Loucy (cell line): ENCODE measurements around the gene PDGFD.

ENCODE experiments used
- H2AFZ ChIP-seq: fragments of 200-600 bp; sonication (generic); 2 replicates; pipeline ENCODE4 v1.6.0; 2016; ENCODE audit warnings: antibody characterized with exemption, mild to moderate bottlenecking, low read length, moderate library complexity
- H3F3A ChIP-seq: fragments of 200-600 bp; 2 replicates; pipeline ENCODE4 v1.6.0; 2016; ENCODE audit warnings: antibody characterized with exemption, low read depth, mild to moderate bottlenecking
- H3K27me3 ChIP-seq: fragments of 200-600 bp; sonication (generic); 2 replicates; pipeline ENCODE4 v1.6.1; 2014; ENCODE audit warnings: low read length, mild to moderate bottlenecking; ENCODE audit not compliant: insufficient read depth, poor library complexity, severe bottlenecking
- H3K36me3 ChIP-seq: fragments of 200-600 bp; sonication (generic); 2 replicates; pipeline ENCODE4 v1.6.1; 2016; ENCODE audit warnings: low read length; ENCODE audit not compliant: insufficient read depth
- H3K4me1 ChIP-seq: fragments of 200-600 bp; sonication (generic); 2 replicates; pipeline ENCODE4 v1.5.1; 2014; ENCODE audit warnings: low read length, mild to moderate bottlenecking; ENCODE audit not compliant: insufficient read depth, poor library complexity, severe bottlenecking
- H3K4me2 ChIP-seq: fragments of 200-600 bp; sonication (generic); 2 replicates; pipeline ENCODE4 v1.6.0; 2014; ENCODE audit warnings: antibody characterized with exemption, low read length, low read depth, mild to moderate bottlenecking; ENCODE audit not compliant: poor library complexity, severe bottlenecking
- H3K4me3 ChIP-seq: fragments of 200-600 bp; sonication (generic); 2 replicates; pipeline ENCODE4 v1.5.1; 2014; ENCODE audit warnings: low read length, mild to moderate bottlenecking, mixed read lengths; ENCODE audit not compliant: poor library complexity, severe bottlenecking
- H3K79me2 ChIP-seq: fragments of 200-600 bp; sonication (generic); 2 replicates; pipeline ENCODE4 v1.6.1; 2014; ENCODE audit warnings: low read length; ENCODE audit not compliant: insufficient read depth
- H3K9ac ChIP-seq: fragments of 200-600 bp; sonication (generic); 2 replicates; pipeline ENCODE4 v1.6.0; 2014; ENCODE audit warnings: mild to moderate bottlenecking, low read depth, low read length, moderate library complexity; ENCODE audit not compliant: poor library complexity, severe bottlenecking
- H3K9me2 ChIP-seq: fragments of 200-600 bp; sonication (generic); replicated peaks from 2 replicates; pipeline ENCODE4 v1.6.1; 2016; ENCODE audit warnings: low read depth, low read length, mixed read lengths
- H3K9me3 ChIP-seq: fragments of 200-600 bp; sonication (generic); 2 replicates; pipeline ENCODE4 v1.6.1; 2014; ENCODE audit warnings: mild to moderate bottlenecking, antibody characterized with exemption, low read length, low read depth; ENCODE audit not compliant: insufficient read depth
- H4K20me1 ChIP-seq: fragments of 200-600 bp; sonication (generic); 2 replicates; pipeline ENCODE4 v1.6.0; 2014; ENCODE audit warnings: antibody characterized with exemption, low read length, mild to moderate bottlenecking; ENCODE audit not compliant: insufficient read depth, poor library complexity, severe bottlenecking
- EZH2phosphoT487 ChIP-seq: fragments of 200-600 bp; IDR thresholded peaks from 2 replicates; pipeline ENCODE4 v1.6.1; 2018; ENCODE audit warnings: antibody characterized with exemption, mild to moderate bottlenecking, moderate library complexity, borderline replicate concordance
- TF ChIP-seq, protein P1 (sequence below): fragments of 200-600 bp; sonication (generic); conservative IDR thresholded peaks from 2 replicates; pipeline ENCODE4 v1.5.1; 2014; ENCODE audit warnings: mild to moderate bottlenecking, antibody characterized with exemption, low read length

PDGFD gene

DNA sequence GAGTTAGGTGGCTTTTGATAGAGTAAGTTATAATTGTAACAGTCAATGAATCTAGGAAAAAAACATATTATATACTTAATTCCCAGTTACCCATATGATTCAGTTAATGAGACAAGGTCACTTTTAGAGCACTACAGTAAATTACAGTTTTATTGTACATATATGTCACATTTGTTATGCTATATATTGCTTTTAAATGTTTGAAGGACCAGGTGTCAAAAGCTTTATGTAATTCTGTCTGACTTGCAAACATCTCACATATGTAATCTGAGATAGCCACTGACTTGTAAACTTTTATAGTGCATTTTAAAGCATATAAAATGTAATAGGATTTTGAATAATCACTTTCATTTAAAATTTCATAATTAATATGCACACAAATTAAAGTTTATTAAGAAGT is 36.7 kb upstream of the PDGFD start:
- Histone ChIP-seq H3K4me2 (no peak overlapping the region), H3F3A (no peaks in the 10 kb centered on the region), H4K20me1 (no peaks in the 10 kb centered on the region), H3K36me3 (no peaks in the 10 kb centered on the region), H2AFZ (no peak overlapping the region), H3K9me3 (no peaks in the 10 kb centered on the region), H3K9me2 (no peaks in the 10 kb centered on the region), H3K4me1 (no peaks in the 10 kb centered on the region), H3K4me3 (no peak overlapping the region), H3K9ac (no peak overlapping the region), H3K27me3 (no peaks in the 10 kb centered on the region), H3K79me2 (no peaks in the 10 kb centered on the region)
- TF ChIP-seq, protein P1, sequence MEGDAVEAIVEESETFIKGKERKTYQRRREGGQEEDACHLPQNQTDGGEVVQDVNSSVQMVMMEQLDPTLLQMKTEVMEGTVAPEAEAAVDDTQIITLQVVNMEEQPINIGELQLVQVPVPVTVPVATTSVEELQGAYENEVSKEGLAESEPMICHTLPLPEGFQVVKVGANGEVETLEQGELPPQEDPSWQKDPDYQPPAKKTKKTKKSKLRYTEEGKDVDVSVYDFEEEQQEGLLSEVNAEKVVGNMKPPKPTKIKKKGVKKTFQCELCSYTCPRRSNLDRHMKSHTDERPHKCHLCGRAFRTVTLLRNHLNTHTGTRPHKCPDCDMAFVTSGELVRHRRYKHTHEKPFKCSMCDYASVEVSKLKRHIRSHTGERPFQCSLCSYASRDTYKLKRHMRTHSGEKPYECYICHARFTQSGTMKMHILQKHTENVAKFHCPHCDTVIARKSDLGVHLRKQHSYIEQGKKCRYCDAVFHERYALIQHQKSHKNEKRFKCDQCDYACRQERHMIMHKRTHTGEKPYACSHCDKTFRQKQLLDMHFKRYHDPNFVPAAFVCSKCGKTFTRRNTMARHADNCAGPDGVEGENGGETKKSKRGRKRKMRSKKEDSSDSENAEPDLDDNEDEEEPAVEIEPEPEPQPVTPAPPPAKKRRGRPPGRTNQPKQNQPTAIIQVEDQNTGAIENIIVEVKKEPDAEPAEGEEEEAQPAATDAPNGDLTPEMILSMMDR = no peak
- TF ChIP-seq EZH2phosphoT487 = no peak

GRCh38 chr11:104199053-104199452 is 35.1 kb upstream of the PDGFD start:
- H3K9me3 ChIP-seq = no peaks in the 10 kb centered on the region
- TF ChIP-seq, protein P1 = no peak
- TF ChIP-seq EZH2phosphoT487 = no peak
- no peaks in the 10 kb centered on the region for H3K79me2 ChIP-seq
- no peaks in the 10 kb centered on the region for H3K36me3 ChIP-seq
- H4K20me1 ChIP-seq = no peaks in the 10 kb centered on the region
- H3F3A ChIP-seq = no peaks in the 10 kb centered on the region
- no peak overlapping the region for H3K4me3 ChIP-seq
- no peaks in the 10 kb centered on the region for H3K4me1 ChIP-seq
- no peaks in the 10 kb centered on the region for H3K27me3 ChIP-seq
- H3K4me2 ChIP-seq = no peak overlapping the region
- H3K9ac ChIP-seq = no peak overlapping the region
- no peak overlapping the region for H2AFZ ChIP-seq
- no peaks in the 10 kb centered on the region for H3K9me2 ChIP-seq

GRCh38 chr11:104198576-104198975 is 34.6 kb upstream of the PDGFD start:
- no peaks in the 10 kb centered on the region for H3F3A ChIP-seq
- H3K79me2 ChIP-seq = no peaks in the 10 kb centered on the region
- H3K9ac ChIP-seq = no peak overlapping the region
- H3K9me3 ChIP-seq = no peaks in the 10 kb centered on the region
- no peaks in the 10 kb centered on the region for H4K20me1 ChIP-seq
- H3K4me1 ChIP-seq = no peaks in the 10 kb centered on the region
- H3K9me2 ChIP-seq = no peaks in the 10 kb centered on the region
- TF ChIP-seq, protein P1 = no peak
- no peak for TF ChIP-seq EZH2phosphoT487
- H2AFZ ChIP-seq = no peak overlapping the region
- no peaks in the 10 kb centered on the region for H3K27me3 ChIP-seq
- no peak overlapping the region for H3K4me2 ChIP-seq
- no peaks in the 10 kb centered on the region for H3K36me3 ChIP-seq
- no peak overlapping the region for H3K4me3 ChIP-seq
